8988T (cell line): Measurements from ENCODE around the gene MTMR12.
A peak's percentile ranks its signal among the peaks of the same experiment; 100 is the strongest.

ENCODE experiments used
- DNase-seq: peaks from one replicate; pipeline ENCODE4 v3.0.0; 2011

MTMR12 gene, protein sequence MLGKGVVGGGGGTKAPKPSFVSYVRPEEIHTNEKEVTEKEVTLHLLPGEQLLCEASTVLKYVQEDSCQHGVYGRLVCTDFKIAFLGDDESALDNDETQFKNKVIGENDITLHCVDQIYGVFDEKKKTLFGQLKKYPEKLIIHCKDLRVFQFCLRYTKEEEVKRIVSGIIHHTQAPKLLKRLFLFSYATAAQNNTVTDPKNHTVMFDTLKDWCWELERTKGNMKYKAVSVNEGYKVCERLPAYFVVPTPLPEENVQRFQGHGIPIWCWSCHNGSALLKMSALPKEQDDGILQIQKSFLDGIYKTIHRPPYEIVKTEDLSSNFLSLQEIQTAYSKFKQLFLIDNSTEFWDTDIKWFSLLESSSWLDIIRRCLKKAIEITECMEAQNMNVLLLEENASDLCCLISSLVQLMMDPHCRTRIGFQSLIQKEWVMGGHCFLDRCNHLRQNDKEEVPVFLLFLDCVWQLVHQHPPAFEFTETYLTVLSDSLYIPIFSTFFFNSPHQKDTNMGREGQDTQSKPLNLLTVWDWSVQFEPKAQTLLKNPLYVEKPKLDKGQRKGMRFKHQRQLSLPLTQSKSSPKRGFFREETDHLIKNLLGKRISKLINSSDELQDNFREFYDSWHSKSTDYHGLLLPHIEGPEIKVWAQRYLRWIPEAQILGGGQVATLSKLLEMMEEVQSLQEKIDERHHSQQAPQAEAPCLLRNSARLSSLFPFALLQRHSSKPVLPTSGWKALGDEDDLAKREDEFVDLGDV

GRCh38 chr5:32312595-32313332 lies at the start of gene MTMR12:
TSS of gene MTMR12 (minus strand) at chr5:32312939. CDS start at chr5:32312838, 101 bp downstream.
- peak; percentile 99 for DNase-seq

GRCh38 chr5:32362527-32362926 lies 49.8 kb upstream of the MTMR12 start:
- DNase-seq = no peak

- DNase-seq = no peak
These were observed 48.2 kb upstream of the MTMR12 start for GRCh38 chr5:32360906-32361305.

DNA sequence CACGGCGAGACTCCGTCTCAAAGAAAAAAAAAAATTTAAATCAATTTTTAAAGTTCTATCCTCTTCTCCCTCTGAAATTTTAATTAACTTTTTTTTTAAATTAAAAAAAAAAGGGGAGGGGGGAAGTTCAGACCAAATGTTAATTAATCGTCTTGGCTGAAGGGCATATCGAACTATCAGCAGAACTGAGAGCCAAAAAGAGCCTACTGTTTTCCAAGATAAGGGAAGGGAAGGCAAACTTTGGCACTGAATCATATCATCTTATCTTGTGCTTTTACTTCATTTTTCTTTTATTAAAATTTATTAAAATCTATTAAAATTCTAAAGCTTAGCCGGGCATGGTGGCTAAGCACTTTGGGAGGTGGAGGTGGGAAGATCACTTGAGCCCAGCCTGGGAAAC lies 45.9 kb upstream of the MTMR12 start:
- no peak for DNase-seq

DNA sequence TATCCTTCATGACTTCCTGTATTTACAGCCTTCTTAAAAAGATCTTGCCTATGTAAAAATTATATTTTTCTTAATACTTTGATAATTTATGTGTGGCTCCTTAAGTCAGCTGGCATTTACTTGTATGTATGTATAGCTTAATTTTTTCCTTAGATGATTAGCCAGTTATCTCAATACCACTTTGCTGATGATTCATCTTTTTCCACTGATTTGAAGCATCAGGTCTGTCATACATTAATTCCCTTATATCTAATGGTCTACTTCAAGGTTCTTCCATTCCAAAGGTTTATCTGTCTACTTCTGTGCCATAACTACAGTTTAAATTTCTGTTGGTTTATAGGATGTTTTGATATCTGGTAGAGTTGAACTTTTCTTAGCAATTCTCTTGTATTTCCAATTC lies 44.9 kb upstream of the MTMR12 start:
- DNase-seq = no peak

DNA sequence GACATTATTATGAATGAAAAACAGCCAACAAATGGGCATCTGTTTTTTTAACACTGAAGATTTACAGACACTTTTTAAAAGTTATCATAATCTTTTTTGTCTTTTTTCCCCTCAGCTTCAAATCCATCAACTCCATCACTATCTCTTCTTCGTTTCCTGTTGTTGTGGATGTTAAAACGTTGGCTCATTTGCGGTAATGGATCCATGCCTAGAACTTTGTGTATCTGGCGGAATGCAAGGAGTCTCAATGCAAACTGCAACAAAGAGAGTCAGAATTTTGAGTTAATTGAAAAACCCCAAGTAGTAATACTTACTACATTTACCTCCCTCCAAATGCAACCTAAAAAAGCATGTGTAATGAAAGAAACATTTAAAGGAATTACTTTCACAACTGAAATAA lies 42.9 kb upstream of the MTMR12 start:
- DNase-seq = no peak

DNA sequence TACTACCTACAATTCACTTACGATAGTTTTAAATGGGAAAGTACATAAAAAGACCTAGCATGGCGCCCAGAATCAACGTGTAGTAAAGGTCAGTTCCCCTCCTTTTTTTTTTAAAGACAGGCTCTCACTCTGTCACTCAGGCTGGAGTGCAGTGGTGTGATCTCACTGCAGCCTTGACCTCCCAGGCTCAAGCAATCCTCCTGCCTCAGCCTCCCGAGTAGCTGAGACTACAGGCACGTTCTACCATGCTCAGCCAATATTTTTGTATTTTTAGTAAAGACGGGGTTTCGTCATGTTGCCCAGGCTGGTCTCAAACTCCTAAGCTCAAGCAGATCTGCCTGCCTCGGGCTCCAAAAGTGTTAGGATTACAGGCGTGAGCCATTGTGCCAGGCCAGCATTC lies 40.7 kb upstream of the MTMR12 start:
- DNase-seq = no peak

- DNase-seq = no peak
These were observed 39.9 kb upstream of the MTMR12 start for GRCh38 chr5:32352685-32353084.

DNA sequence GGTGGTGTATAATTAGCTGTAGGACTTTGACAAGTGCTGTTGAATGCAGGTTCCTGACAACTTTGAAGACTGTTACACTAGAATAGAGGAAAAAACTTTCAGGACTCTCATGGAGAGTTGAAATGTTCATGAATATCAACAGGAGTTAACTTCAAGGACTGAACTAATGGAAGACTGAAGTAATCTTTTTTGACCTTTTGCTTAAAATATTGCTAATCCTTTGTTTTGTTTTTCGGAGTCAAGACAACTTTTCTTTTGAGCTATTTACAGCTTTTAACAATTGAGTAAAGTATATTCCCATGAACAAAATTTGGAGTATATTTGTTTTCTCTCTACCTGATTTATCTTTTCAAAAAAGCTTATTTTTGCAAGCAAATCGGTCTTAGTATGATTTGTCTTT lies 34.1 kb upstream of the MTMR12 start:
- DNase-seq = no peak

- no peak for DNase-seq
These were observed 30.4 kb upstream of the MTMR12 start for GRCh38 chr5:32343058-32343672.

DNA sequence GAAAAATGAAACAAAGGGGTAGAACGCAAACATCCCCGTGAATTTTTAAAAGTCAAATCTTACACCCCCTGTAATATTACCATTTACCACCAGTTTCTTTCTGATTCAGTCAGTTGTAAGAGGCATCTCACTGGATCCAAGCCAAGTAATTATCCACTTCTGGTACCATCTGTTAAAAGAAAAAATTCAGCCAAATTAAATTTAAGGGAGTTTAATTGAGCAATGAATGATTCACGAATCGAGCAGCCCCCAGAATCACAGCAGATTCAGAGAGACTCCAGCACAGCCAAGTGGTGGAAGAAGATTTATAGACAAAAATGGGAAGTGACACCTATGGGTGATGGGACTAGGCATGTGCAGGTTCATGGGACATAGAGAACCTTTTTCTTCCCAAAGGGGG lies 29.9 kb upstream of the MTMR12 start:
- DNase-seq = no peak

- no peak for DNase-seq
These were observed 27.1 kb upstream of the MTMR12 start for GRCh38 chr5:32339878-32340277.

GRCh38 chr5:32339198-32339597 lies 26.5 kb upstream of the MTMR12 start:
- no peak for DNase-seq

- DNase-seq = no peak
These were observed 20.2 kb upstream of the MTMR12 start for GRCh38 chr5:32332966-32333365.

GRCh38 chr5:32332361-32332760 lies 19.6 kb upstream of the MTMR12 start:
- no peak for DNase-seq

GRCh38 chr5:32331935-32332274 lies 19.2 kb upstream of the MTMR12 start:
- no peak for DNase-seq

GRCh38 chr5:32331217-32331934 lies 18.6 kb upstream of the MTMR12 start:
- no peak for DNase-seq

- DNase-seq = no peak
These were observed 17.6 kb upstream of the MTMR12 start for GRCh38 chr5:32330126-32330971.

DNA sequence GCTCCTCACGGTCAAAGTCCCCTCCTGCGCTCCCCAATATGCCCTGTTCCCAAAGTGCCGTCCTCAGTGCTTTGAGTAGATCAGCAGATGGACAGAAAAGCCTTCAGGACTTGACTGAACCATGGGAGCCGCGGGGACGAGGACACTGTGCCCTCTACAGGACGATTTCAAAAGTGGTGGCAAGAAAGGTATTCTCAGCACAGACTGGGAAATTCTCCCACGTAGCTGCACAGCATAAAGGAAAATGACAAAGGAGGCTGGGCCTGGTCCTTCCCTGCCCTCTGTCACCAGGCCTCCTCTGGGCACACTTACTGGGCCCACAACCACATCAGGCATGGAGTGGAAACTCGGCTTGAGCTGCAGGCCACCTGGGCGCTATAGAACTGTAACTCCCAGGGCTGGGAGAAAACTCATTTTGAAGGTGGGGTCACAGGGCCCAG lies 16.7 kb upstream of the MTMR12 start:
- DNase-seq = peak; percentile 89

DNA sequence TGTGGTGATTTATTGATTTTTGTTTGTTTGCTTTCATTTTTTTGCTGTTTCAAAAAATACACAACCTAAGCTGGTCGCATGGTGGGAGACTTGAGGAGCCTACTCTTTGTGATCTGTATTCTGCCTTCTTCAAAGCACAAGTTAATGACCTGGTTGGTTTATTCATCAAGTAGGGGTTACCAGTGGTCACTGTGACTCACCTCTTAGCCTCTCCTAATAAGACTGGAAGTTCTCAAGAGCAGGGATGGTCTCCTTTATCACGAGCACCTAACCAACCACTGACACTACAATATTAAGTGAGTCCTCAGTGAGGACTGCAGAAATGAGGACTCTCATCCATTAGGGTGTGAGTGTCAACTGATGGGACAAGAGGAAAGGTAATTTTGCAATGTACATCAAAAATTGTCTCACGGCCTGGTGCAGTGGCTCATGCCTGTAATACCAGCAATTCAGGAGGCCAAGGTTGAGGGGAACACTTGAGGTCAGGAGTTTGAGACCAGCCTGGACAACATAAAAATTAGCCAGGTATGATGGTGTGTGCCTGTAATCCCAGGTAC lies 13.6 kb upstream of the MTMR12 start:
- no peak for DNase-seq

DNA sequence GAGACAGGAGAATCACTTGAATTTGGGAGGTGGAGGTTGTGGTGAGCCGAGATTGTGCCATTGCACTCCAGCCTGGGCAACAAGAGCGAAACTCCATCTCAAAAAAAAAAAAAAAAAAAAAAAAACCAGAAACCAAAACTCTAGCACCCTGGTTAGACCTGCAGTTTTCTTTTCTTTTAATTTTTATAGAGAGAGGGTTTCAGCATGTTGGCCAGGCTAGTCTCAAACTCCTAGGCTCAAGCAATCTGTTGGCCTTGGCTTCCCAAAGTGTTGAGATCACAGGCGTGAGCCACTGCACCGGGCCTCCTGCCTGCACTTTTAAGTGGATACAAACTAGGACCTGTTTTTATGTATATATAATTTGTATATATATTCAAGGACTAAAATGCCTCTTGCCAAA lies 12.9 kb upstream of the MTMR12 start:
- no peak for DNase-seq
